CD1c-positive myeloid dendritic cell (primary cell): ENCODE data around the gene SLC66A1.

Source experiments
- DNase-seq: peaks from one replicate; pipeline ENCODE4 v3.0.0-alpha.2; 2016; ENCODE audit errors: extremely low spot score

Gene SLC66A1

GRCh38 chr1:19377812-19378718, 65.9 kb downstream of the SLC66A1 start:
- DNase-seq: no peak
